CD1c-positive myeloid dendritic cell (primary cell): ENCODE results near the gene SLC6A20.

ENCODE experiments used
- DNase-seq: peaks from one replicate; pipeline ENCODE4 v3.0.0-alpha.2; 2016; ENCODE audit errors: extremely low spot score

SLC6A20 gene, protein sequence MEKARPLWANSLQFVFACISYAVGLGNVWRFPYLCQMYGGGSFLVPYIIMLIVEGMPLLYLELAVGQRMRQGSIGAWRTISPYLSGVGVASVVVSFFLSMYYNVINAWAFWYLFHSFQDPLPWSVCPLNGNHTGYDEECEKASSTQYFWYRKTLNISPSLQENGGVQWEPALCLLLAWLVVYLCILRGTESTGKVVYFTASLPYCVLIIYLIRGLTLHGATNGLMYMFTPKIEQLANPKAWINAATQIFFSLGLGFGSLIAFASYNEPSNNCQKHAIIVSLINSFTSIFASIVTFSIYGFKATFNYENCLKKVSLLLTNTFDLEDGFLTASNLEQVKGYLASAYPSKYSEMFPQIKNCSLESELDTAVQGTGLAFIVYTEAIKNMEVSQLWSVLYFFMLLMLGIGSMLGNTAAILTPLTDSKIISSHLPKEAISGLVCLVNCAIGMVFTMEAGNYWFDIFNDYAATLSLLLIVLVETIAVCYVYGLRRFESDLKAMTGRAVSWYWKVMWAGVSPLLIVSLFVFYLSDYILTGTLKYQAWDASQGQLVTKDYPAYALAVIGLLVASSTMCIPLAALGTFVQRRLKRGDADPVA

DNA sequence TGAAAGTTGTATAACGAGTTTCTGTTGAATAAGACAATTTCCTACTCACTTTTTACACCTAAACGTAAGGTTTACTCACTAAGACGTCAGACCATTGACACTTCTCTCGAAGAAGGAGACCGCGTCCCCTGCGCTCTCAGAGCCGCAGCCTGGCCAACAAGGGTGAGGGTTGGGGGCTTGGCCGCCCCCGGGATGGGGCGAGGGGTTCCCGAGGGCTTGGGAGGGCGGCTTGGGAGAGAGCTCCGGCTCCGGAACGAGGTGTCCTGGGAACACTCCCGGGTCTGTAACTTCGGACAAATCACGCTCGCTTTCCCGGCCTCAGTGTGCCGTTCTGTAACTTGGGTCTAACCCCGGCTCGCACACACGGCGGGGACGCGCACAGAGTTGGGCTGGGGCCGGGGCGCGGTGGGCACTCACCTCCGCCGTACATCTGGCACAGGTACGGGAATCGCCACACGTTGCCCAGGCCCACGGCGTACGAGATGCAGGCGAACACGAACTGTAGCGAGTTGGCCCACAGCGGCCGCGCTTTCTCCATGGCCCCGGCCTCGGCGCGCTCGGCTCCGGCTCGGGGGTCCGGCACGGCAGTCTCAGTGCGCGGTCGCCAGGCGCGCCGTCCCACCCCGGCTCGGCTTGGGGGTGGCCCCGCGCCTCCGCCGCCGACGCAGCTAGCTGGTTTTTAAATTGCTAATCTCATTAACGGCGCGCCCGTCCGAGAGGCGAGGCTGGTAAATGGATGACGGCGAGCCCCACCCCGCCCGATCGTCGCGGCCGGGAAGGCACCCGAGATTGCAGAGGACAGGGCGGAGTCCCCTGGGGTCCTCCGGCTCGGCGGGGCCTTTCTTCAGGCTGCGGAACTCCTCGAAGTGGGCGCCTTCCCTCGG lies at the start of gene SLC6A20:
TSS of gene SLC6A20 (minus strand) at position 655 of the 884 bp plus-strand sequence. CDS start at position 538, 117 bp downstream.
- no peak for DNase-seq

DNA sequence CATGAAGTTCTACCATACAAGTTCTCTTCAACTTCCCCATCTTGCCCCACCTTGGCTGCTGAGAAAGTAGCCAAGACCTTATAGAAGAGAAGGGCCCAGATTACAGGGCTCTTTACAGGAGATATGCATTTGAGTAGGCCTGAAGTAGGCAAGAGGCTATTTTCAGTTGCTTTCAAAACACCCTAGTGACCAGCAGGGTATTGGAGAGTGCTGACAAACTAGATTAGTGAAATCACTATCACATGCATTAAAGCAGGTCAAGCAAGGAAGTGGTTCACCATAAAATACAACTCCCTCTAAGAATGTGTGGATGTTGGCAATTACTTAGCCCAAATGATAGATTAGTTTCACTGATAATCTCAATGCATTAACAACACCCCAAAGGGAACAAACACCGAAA lies 48.3 kb upstream of the SLC6A20 start:
- no peak for DNase-seq

DNA sequence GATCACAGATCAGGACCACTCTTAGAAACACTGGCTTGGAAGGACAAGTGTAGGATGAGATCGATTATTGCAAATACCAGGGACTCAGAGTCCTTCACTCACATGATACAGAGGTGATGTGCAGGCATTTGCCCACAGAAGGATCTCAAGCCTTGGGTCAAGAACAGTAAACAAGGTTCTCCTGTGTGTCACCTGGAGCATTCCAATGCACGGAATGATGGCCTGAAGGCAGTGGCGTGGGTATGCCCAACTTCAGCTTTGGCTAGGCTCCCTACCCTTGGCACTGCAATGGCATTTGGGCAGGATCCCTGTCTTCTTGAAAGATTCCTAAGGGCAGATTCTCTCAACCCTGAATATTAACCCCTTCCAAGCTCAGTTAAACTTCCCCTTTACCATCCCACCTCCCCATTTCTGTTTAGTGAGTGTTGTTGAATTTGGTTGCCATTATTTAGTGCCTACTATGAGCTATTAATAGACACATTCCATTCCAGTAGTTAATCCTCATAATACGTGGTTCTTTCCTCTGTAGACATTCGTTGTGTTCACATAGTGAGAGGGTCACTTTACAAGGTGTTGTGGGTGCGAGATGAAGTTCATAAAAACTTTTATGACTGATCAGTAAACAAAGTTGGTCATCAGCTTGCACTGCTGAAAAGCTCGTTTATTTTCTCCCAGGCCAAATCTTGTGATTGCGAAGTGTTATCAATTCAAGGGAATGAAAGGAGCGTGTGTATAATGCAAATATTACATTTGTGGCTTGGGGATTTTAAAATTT lies 46.7 kb upstream of the SLC6A20 start:
- DNase-seq, result no peak

DNA sequence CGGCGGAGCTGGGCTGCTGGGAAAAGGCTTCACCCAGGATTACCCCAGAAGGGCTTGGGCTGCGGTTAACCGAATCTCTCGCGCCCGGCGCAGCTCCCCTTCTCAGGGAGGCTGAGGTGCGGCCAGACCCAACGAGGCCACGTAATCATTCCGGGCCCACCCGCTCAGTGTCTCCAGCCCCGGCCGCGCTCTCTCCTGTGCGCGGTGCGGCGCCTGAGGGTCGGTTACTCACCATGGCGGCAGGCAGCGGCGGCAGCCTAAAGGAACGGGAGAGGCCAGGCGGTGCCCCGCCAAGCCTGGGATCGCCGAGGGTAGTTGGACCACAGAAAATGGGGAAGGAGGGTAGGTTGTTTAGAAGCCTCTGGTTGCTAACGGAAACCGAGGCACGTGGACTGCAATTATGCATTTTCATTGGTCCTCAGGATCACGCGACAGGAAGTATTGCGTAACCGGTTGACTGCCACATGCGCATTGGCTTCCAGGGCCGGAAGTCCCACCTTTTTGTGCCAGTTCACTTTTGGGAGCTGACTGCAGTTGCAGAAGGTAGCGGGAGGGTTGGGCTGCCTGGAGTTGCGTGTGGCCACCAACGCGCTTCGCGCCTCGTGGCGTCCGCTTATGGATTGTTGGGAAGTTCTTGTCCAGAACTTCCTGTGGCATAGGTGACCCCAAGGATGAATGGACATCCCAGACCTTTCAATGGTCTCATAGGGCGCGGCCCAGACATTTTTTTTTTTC lies 45.6 kb upstream of the SLC6A20 start, which contains the start of gene LZTFL1:
TSS of gene LZTFL1 (minus strand) at position 363 of the 735 bp plus-strand sequence. CDS start at position 235, 128 bp downstream.
- peak; percentile 99 for DNase-seq

DNA sequence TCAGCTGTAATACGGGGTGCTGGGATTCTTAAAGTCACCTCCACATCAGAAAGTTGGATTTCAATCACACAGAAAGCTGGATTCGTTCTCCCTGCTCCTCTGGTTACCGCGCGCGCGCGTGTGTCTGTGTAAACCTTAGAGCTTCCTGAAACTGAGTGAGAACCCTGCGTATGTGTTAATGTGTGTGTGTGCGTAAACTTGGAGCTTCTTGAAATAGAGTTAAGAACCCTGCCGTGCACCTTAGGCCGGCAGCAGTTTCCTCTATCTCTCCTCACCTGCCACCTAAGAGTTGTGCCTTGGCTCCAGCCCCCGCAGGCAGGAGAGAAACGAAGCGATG lies 45.1 kb upstream of the SLC6A20 start:
- DNase-seq, result peak; percentile 60

DNA sequence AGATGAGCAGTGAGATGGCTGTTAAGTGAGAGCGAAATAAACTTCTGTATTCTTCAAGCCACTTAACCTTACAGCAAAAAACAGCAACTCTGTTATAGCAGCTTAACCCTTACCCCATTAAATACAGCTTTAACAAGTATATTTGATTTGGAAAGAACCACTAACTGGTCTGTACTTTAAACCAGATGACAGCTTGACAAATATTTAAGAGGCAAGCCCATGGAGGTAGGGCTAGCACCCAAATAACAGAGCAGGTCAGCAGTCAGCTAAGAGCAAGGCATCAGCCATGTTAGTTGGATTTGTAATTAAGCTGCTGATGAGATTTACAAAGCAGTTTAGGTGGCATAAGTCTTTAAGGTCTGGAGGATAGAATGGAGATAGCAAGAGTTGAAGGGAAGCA lies 42.1 kb upstream of the SLC6A20 start:
- no peak for DNase-seq

DNA sequence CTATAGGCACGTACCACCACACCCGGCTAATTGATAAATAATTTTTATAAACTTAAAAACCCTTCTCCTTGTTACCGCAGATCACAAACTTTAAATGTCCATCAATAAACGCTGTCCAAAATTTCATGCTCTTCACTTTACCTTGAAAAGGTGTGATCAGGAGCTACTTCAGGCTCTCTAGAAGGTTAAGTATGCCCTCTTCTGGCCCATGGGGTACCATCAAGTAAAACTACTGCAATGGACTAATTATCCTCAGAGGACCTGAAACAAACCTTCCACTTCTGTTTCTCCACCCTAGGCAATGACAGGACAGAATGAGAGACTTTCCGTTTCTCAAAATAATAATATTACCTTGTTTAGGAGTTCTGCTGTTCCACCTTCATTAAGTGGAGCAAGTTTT lies 36.4 kb upstream of the SLC6A20 start:
- DNase-seq, result no peak

DNA sequence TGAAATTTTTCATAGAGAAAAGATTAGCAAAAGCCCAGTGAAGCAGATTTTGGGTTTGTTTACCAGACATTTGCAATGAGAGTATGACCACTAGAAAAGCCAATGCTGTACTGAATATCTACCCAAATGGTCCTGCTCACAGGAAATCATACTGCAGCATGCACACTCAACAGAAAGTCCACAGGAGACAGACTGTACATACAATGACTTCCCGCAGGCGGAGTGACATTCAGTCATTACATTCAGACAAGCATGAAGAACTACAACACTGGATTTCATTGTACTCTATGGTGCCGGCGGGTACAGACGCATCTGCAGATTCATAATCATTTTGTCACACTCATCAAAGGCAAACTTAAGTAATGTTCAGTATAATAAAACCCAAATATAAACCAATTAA lies 33.8 kb upstream of the SLC6A20 start:
- DNase-seq, result no peak

DNA sequence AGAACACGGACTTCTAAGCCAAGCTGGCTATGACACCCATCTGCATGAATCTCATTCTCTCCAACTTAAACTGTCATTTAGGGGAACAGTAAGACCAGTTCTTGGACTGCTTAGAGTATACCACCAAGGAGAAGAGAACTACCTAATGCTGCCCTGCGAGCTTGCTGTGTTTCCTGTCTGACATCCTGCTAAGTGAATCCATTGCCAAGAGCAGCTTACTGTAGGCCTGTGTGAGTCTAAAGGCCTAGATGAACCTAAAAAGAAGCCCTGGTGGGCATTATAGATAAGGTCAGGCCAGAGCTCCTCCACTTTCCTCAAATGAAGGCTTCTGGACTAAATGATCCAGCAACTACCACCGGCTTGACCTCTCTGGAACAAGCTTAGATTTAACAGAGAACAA lies 30.6 kb upstream of the SLC6A20 start:
- DNase-seq, result no peak

DNA sequence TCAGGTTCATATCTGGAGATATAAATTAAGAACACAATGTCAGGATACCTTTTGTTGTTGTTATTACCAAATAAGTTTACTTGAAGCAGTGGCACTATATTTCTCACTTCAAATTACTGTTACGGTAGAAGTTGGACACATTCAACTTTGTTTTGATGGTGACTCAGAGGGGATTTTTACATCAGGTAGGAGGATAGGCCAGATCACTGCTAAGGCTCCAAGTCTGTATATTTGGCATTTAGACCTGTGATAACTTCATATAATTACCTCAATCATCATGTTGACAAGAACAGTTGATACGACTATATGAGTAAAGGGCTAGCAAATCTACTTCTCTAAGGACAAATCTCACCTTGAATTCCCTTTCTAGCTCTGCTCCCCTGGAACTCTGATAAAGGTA lies 30.0 kb upstream of the SLC6A20 start:
- DNase-seq, result no peak

DNA sequence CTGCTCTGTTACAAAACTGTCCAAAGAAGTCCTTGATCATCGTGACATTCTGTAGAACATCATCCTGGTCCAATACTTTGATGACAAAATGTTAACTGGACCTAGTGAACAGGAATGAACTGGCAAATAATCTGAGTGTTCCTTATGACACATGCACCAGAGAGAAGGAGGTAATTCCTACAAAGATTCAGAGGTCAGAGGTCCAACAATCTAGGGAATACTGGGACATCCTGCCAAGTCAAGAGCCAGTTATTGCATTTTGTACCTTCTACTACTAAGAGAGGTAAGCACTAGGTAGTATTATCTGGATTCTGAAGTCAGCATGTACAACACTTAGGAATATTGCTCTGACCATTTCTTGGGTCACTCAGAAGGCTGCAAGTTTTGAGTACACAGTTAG lies 24.8 kb upstream of the SLC6A20 start:
- DNase-seq, result no peak

DNA sequence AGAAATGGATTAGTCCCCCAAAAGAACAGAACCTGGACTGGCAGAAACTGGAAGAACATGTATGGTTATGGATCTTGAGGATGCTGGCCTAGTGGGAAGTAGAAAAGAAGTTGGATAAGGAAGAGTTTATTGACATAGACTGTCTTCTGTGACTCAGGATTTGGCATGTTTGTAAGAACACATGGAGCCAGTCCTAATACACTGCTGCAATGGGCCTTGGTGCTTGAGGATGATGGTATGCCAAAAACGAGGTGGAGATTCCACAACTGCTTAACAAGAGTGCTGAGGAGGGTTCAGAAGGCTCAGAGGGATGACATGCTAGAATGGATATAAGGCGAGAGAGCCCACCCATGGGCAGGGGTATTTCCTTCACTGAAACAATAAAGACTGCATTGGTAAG lies 23.2 kb upstream of the SLC6A20 start:
- no peak for DNase-seq

DNA sequence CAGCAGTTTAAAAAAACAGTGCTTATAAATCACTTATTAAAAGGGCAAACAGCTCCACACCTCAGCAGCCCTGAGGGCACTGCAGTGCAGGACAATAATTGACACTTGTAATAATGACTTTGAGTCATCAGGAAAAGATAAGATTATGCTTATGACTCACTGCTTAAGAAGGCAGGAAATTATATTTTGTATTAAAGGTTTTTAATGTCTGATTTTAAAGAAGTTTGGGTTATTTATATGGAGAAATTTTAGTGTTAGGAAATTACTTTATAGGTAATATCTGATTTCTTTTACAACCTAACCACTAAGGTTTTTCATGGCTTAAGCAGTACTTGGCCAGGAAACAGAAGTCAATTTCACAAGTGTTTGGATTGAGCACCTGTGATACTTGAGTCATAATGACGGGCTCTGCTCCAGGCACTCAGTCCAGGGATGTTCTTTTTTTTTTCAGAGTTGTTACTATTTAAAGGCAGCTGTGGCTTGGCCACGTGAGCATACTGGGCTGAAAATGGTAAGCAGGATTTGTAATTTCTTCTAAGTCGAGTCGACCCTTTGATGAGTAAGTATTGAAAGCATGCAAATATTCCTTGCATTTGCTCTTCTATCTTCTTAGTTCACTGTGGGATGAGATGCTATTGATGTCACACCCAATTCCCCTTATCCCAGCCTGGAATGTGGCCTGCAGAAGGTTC lies 21.6 kb upstream of the SLC6A20 start:
- DNase-seq, result no peak

DNA sequence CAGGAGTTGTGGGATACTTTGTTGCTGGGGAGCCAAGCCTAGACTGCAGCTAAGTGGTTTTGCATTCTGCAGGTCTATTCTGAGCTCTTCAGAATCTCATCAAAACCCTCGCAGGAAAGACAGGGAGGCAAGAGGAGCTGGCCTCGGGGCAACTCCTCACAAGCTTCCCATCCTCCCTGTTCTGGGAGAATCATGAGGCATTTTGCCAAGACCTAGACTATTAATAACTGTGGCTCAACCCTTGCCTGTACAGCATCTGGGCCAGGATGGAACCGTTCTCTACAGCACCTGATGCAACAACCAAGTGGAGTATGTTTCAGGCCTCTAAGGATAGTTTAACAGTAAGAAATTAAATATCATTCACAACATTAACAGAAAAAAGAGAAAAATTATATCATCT lies 20.2 kb upstream of the SLC6A20 start:
- no peak for DNase-seq

DNA sequence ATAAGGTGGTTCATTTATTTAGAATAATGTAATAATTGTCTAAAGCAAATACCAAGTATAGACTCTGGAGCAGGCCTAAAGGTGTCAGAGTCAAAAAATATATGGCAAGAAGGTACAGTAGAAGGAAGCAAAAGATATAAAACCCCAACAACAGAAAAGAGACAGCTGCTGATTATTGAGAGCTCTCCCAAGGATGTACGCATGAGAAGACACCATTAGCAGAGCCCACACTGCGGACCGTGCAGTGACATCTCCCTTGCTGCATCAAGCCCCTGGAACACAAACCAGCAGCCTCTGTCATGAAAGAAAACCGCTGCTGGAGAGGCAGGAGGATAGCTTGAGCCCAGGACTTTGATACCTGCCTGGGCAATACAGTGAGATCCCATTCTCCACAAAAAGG lies 18.0 kb upstream of the SLC6A20 start:
- DNase-seq, result no peak

DNA sequence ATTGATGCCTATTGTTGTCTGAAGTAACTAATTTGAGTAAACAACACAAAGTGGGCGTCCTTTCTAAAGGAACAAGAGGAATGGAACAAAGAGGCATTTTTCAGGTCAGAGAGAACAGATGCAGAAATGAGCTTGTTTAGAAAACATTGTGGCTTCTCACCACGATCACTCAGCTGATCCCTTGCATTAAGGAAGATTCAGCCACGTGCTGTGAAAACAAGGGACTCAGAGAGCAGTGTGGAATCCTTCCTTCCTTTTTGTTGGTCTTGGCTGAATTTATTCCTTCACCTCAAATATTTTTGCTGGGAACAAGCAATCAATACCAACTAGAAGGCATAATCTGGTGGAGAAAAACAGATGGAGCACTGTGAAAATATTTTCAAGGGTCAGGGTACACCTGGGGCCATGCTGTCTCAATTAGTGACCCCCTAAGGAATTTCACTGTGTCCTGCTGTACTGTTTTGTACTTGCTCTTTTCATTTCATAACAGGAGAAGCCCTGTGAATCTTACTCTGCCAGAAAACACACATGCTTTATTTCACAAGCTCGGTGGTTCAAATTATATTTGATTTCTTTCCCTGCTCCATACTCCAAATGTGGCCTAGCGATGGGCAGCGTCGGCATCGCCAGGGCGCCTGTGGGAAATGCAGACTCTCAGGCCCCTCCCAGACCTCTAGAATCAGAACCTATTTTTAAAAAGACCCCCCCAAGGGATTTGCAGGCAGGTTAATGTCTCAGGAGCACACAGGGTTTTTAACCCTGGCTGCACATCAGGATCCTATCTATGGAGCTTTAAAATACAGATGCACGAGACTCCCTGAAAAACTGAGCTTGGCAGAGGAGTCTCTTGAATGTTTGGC lies 11.6 kb upstream of the SLC6A20 start:
- DNase-seq, result no peak

DNA sequence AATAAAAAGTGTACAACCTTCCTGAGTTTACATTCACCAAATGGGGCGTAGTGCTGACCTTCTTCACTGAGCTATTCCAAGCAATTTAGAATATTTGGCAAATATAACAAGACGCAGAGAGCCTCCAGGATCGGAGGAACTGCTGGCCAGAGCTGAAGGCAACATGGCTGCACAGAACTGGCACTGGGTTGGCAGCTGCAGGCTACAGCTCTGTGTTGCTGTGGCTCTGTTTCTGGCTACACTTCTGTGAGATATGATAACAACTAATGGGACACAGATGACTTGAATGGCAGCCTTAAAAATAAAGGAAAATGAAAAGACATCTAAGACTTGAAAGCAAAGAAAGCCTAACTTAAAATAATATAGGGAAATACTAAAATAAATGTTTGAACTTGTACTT lies 10.8 kb upstream of the SLC6A20 start:
- no peak for DNase-seq

DNA sequence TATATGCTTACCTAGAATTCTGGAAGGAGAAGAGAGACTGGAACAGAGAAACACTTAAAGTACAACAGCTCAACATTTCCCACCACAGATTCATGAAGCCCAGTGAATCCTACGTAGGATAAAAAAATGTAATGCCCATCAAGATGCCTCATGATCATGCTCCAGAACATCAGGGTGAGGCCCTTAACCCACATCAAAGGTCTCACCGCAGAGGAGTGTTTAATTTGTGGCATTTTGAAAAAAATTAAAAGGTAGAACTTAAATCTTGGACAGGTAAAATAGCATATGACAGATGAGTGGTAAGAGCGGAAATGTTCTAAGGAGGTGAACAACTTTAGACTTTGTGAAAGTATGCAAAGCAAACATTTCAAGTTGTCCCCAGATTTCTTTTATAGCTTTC lies 9.7 kb upstream of the SLC6A20 start:
- no peak for DNase-seq

DNA sequence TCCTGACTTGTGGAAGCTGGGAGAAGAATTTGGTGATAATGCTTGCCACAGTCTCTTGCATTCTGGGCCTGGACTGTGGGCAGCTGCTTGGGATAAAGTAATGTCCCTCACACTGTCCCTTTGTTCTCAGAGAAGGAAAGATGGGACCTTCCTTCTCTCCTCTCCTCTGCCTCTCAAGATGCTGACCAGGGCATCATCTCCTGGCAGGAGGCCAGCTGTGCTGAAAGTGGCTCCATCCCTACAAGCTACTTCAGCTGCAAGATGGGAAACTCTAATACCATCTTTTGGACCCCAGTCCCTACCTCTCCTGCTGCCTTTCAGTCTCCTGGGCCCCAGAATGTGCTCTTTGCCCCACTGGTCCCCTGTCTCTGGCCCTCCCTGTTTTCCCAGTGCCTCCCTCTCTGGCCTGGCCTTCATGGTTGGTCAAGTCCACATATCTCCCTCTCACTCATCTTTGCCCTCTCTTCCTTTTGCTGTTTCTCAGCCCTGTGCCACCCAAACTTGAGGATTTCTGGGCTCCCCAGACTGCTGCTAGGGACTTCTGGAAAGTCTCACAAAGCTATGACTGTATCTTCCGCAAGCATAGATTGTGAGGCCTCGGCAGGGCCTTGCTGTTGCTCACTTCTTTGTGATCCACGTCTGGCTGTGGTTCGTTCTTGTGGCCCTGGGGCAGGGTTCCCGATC lies 7.1 kb upstream of the SLC6A20 start:
- no peak for DNase-seq
